ENCODE data around the gene HOXB4.
A peak's percentile ranks its signal among the peaks of the same experiment; 100 is the strongest.

The HOXB4 gene

DNA sequence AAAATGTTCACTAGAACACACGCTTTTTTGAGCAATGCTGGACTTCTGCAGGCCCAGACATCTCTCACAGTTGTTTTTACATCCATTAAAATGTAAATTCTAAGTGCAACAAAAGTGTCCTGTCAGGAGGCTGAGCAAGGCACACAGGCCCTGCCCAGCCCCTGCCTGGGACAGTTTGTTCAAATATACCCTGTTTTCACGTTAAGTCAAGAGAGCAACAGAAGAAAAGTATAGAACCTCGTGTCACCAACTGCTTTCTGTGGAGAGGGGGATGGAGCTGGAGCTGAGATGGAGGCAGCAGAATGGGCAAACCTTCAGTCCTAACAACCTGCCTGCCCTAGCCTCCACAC, 28.9 kb downstream of the HOXB4 start:
- DNase-seq (ENCODE audit: low read depth) = no peak
- TF ChIP-seq, protein P1, sequence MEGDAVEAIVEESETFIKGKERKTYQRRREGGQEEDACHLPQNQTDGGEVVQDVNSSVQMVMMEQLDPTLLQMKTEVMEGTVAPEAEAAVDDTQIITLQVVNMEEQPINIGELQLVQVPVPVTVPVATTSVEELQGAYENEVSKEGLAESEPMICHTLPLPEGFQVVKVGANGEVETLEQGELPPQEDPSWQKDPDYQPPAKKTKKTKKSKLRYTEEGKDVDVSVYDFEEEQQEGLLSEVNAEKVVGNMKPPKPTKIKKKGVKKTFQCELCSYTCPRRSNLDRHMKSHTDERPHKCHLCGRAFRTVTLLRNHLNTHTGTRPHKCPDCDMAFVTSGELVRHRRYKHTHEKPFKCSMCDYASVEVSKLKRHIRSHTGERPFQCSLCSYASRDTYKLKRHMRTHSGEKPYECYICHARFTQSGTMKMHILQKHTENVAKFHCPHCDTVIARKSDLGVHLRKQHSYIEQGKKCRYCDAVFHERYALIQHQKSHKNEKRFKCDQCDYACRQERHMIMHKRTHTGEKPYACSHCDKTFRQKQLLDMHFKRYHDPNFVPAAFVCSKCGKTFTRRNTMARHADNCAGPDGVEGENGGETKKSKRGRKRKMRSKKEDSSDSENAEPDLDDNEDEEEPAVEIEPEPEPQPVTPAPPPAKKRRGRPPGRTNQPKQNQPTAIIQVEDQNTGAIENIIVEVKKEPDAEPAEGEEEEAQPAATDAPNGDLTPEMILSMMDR (conservative IDR thresholded peaks at IDR 0.05; ENCODE audit: low read length) = no peak
- H3K4me3 ChIP-seq (ENCODE audit: low read length) = no peak overlapping the region

DNA sequence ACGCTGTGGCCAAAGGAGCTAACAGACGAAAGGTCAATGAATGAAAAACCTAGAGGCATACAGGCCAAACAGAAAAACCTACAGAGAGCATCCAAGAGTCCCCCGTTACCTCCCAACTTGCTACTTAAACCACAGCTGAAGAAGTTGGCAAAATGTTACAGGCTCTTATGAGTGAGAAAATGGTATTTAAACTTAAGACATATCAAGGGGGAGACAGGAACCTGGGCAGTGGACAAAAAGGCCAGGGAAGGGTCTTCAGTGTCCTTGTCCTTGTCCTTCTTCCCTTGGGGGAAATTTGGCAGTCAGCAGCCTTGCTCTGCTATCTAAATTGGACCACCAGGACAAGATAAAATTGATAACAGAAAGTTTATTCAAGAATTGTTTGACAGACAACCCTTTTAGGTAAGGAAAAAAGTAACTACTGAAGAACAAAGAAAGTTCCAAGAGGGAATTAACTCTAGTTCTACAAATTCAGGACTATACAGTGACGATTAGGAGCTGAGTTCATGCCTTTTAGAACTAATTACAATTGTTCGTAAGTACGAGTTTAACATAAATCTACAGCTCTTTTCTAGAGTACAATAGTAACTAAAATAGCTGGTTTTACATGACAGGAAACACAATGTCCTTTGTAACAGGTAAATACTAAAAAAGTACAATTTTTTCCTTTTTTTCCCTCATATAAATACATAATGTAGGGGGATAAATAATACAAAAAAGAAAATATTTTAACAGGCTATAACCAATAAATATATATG, 29.4 kb downstream of the HOXB4 start:
- peak overlapping the region; percentile 24 for H3K4me3 ChIP-seq (ENCODE audit: low read length)
- TF ChIP-seq, protein P1 (conservative IDR thresholded peaks at IDR 0.05; ENCODE audit: low read length) = no peak
- no peak for DNase-seq (ENCODE audit: low read depth)

DNA sequence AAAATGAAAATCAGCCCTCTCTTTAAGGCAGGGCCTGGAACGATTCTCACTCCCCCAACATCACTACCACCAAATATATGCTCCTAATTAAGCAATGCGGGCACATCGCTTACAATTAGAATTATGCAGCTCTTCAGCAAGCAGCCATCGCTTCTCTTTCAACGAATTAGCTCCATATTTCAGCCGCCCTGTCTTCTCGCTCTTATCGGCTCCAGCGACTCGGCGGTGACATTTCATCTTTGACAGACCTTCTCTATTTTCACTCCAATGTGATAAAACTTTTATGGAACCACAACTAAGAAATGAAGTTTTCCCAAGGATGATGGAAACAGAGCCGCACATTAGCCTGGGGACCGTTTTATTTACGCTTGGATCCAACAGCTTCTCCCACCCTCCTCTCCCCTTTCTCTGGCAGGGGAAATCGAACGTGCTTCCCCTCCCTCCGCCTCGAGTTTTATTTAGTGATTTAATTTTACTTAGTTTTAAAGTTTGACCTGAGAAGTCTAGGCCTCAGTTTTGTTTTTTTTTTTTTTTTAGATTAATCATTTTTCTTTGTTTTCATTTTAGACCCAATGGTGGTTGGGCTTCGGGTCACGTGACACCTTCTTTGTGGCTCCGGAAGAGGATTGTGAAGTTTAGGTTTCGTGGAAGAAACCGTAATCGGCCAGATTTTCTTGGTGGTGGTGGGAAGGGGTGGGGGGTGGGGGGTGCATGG, 30.2 kb downstream of the HOXB4 start:
- H3K4me3 ChIP-seq (ENCODE audit: low read length) = peak overlapping the region; percentile 39
- TF ChIP-seq, protein P1 (conservative IDR thresholded peaks at IDR 0.05; ENCODE audit: low read length) = no peak
- DNase-seq (ENCODE audit: low read depth) = peak; percentile 82

DNA sequence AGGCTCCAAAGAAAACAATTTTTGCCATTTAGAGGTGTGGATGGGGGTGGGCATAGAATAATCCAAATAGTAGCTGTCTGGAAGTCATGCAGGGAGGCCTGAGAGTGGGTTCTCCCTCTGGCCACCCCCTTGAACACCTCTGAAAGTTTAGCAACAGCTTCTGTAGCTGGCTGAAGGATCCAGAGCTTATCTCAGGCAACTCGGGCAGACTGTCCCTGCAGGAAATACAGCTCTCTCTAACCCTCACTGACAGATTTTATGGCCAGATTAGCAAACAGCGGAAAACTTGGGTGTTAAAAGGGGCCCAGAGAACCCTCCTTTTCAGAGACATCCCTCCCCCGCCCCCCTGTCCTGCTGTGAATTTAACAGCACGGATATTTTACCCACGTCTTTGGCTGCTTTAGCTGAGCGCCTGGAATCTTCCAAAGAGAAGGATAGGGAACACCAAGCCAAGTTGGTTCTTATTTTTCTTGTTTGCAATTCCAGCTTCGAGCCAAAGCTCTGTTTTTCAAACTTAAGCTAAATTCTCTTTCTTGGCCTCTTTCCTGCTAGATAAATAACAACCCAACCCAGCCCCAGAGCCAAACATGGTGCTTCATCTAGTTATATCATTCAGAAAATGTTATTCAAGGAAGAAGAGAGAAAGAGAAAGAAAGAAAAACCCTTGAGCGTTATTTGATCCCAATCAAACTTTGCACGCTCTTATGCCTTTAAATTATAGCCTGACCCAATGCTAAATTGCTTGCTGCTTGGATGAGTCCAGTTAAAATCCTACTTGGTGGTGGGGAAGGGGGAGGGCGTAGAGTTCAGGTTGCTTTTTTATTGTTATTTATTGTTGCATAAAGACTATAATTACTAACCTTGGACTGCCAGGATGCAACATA, 31.0 kb downstream of the HOXB4 start:
- peak overlapping the region; percentile 39 for H3K4me3 ChIP-seq (ENCODE audit: low read length)
- TF ChIP-seq, protein P1 (conservative IDR thresholded peaks at IDR 0.05; ENCODE audit: low read length) = no peak
- DNase-seq (ENCODE audit: low read depth) = peak; percentile 68

DNA sequence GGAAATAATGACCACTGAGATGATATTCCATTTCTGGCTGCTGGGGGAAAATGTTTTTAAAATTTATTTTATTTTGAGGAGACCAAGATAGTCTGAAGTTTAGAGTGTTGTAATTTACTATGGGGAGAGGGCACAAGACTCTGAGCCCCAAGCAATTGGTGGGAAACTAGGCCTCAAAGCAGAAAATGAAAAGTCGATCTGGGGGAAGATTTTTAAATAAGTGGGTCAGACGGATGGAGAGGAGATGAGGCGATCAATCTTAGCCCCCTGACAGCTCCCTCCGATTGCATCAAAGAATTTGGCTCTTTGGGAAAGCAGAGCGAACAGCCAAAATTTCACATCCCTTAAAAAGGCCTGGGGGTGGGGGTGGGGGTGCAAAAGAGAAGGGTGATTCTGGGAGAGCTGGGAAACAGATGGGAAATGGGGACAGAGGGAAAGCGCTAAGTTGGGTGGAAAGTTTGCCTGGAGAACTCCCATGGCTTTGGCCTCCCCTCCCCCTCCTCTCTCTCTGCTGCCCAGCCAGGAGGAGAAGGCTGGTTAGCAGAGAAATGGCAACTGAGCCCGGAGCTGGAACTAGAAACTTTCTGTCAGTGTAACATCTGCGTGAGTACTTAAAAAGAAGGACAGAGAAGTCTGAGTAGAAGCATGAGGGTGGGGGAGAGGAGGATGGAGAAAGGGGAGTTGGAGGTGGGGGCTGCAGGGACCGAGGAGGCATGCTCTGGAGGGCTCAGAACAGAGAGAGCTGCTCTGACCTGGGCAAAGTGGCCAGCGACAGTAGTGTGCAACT, 31.8 kb downstream of the HOXB4 start:
- H3K4me3 ChIP-seq (ENCODE audit: low read length) = peak overlapping the region; percentile 39
- peak; percentile 65 for DNase-seq (ENCODE audit: low read depth)

DNA sequence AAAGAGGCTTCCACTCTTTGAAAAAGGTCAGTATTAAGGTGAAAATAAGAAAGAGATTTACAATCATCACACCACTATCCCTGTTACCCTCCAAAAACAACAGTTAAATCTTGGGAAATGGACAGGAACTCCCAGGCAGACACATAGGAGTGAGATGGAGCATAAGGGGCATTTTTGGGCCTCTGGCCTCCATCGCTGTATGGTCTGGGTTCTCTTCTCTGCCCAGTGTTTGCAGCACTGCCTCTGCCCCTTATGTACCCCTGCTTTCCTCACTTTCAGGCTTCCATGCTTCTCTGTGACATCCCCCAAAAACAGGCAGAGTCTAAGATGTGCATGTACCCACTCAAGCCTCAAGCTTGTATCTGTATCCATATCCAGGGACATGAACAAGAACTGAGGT, 32.6 kb downstream of the HOXB4 start:
- DNase-seq (ENCODE audit: low read depth) = no peak
- TF ChIP-seq, protein P1 (conservative IDR thresholded peaks at IDR 0.05; ENCODE audit: low read length) = no peak
- H3K4me3 ChIP-seq (ENCODE audit: low read length) = no peak overlapping the region

More for the DNA sequence above, 31.8 kb downstream of the HOXB4 start:
- TF ChIP-seq, protein P1 (conservative IDR thresholded peaks at IDR 0.05; ENCODE audit: low read length) = no peak
